KOPT-K1 (cell line): ENCODE data around the gene RNF157.
"Not testable (repeated sequence)": the region's sequence is repeated elsewhere in the genome, so short reads cannot be mapped to it uniquely, and the experiment has no call there.

Experiments used
- H3K27ac ChIP-seq: fragments of 200-600 bp; sonication (generic); 2 replicates; pipeline ENCODE4 v1.5.1; 2016; ENCODE audit warnings: antibody characterized with exemption, mild to moderate bottlenecking, low read depth, low read length; ENCODE audit not compliant: poor library complexity, severe bottlenecking
- H3K36me3 ChIP-seq: fragments of 200-600 bp; sonication (generic); 2 replicates; pipeline ENCODE4 v1.5.1; 2017; ENCODE audit warnings: antibody characterized with exemption, mild to moderate bottlenecking, low read length, moderate library complexity; ENCODE audit not compliant: insufficient read depth
- H3K9me3 ChIP-seq: fragments of 200-600 bp; sonication (generic); 2 replicates; pipeline ENCODE4 v1.5.1; 2017; ENCODE audit warnings: antibody characterized with exemption, low read length, mild to moderate bottlenecking; ENCODE audit not compliant: insufficient read depth, poor library complexity, severe bottlenecking

Gene RNF157

GRCh38 chr17:76251478-76252039 is 11.3 kb upstream of the RNF157 start:
- Histone ChIP-seq H3K9me3 (no peaks in the 10 kb centered on the region), H3K27ac (peak overlapping the region; percentile 46), H3K36me3 (no peaks in the 10 kb centered on the region)

DNA sequence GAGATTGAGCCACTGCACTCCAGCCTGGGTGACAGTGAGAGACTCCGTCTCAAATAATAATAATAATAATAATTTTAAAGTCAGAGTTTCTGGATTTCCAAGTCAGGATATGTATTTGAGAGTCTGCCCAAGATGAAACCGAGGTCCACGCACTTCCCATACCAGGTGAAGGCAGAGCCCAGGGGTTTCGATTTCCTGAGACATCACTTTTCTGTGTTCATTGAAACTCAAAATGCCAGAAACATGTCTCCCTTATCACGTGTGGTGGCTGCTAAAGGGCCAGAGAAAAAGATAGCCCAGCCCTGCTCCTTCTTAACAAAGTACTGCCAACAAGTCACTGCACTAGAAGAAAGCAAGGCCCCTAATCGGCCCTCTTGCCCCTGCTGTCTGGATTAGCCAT is 9.8 kb upstream of the RNF157 start:
- no peak overlapping the region for H3K27ac ChIP-seq
- no peaks in the 10 kb centered on the region for H3K36me3 ChIP-seq
- no peaks in the 10 kb centered on the region for H3K9me3 ChIP-seq

- Histone ChIP-seq H3K27ac (no peak overlapping the region), H3K36me3 (no peaks in the 10 kb centered on the region), H3K9me3 (no peaks in the 10 kb centered on the region)
These were observed 7.9 kb upstream of the RNF157 start for GRCh38 chr17:76248013-76248782.

DNA sequence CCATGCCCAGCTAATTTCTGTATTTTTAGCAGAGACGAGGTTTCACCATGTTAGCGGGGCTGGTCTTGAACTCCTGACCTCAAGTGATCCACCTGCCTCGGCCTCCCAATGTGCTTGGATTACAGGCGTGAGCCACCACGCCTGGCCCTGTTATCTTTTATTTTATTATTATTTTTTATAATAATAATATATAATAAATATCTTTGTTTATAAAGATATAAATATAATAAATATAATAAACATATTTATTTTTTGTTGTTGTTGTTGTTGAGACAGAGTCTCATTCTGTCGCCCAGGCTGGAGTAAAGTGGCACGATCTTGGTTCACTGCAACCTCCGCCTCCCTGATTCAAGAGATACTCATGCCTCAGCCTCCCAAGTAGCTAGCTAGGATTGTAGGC is 7.0 kb upstream of the RNF157 start:
- Histone ChIP-seq H3K9me3 (no peaks in the 10 kb centered on the region), H3K27ac (no peak overlapping the region), H3K36me3 (no peaks in the 10 kb centered on the region)

GRCh38 chr17:76246080-76247066 is 6.1 kb upstream of the RNF157 start:
- no peaks in the 10 kb centered on the region for H3K9me3 ChIP-seq
- H3K36me3 ChIP-seq = no peaks in the 10 kb centered on the region
- H3K27ac ChIP-seq = peak overlapping the region; percentile 62

- H3K36me3 ChIP-seq, H3K9me3 ChIP-seq, H3K27ac ChIP-seq: not testable (repeated sequence)
These were observed 4.4 kb upstream of the RNF157 start for GRCh38 chr17:76244721-76245120.

DNA sequence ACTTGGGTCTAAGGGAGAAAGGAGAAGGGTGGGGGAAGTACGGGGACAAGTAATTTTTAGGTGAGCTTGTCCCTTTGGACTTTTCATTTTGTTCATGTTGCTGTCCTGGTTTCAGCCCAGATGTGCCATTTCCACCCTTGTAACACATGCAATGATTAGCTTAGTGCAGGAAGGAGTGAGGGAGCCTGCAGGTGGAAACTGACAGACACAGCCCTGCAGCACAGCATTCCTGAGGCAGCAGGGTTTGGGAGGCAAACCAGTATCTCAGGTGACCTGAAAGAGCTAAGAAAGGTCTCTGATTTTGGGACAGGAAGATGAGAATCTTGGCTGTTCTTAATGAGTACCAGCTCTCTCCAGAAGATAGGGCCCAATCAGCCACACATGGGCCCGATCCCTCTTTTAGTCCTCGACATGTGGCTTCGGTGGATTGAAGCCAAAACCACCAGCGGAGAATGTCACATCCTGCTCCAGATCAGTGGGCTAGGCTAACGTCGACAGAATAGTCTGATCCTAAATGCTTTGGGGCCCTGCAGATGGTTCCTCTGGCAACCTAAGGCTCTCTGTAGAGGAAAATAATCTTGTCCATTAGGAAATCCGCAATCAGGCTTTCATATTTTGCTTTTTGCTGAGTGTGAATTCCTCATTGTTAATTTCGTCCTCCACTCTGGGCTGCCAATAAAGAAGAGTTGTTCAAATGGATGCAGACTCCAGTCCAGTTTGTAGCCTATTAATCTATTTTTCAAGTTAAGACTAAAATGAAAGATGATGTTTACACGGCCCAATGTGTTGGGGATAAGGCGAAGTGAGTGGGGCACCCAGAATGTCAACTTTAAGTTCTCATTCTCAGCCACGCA is 3.8 kb upstream of the RNF157 start:
- Histone ChIP-seq H3K27ac (peak overlapping the region; percentile 19), H3K9me3 (no peaks in the 10 kb centered on the region), H3K36me3 (no peaks in the 10 kb centered on the region)

DNA sequence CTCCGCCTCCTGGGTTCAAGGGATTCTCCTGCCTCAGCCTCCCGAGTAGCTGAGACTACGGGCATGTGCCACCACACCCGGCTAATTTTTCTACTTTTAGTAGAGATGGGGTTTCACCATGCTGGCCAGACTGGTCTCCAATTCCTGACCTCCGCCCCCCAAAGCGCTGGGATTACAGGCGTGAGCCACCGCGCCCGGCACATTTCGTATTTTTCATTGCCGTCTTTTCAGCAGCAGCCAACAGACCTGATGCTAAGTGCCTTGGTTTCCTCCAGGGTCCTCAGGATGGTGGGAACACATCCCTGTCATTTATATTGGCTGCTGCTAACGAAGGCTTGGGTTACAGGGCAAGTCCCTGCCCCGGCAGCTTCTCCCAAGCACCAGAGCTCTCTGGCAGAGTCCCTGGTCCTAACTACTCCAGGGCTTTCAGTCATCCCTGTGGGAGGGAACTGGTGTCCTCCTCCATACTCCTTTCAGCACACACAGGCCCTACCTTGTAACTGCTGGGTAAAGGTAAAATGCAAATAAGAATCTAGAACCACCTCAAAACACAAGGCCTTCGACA is 1.5 kb upstream of the RNF157 start:
- H3K9me3 ChIP-seq = no peaks in the 10 kb centered on the region
- H3K27ac ChIP-seq = no peak overlapping the region
- no peaks in the 10 kb centered on the region for H3K36me3 ChIP-seq

GRCh38 chr17:76241204-76241538 is 878 bp upstream of the RNF157 start:
- Histone ChIP-seq H3K36me3 (no peaks in the 10 kb centered on the region), H3K27ac (peak overlapping the region; percentile 62), H3K9me3 (no peaks in the 10 kb centered on the region)

DNA sequence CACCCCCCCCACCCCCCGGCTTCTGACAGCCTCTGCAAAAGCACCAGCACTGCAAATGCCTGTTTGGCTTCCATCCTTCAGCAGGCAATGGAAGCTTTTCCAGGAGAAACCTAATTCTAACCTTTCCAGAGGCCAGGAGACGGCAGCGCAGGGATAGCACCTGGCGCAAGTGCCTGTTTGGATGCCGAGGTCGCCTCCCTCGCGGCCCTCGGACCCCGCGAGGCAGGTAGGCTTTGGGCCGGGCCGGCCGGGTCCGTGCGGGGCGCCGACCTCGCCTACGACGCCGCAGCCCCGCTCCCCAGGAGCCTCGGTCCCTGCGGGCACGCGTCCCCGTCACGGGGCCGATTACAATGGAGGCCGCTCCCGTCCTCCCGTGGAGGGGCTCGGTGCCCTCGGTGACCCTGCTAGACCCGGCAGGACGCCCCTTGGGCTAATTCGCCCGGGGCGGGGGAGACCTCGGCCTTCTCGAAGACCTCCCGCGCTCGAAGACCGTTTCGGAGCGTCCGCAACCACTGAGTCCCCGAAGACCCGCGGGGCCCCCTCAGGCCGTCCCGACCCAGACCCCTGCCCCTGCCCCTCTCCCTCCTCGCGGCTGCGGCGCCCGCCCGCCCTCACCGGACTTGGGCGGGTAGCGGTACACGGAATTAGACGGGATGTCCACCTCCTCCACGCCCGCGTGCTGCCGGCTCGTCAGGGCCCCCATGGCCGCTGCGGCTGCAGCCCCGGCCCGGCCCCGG is 587 bp downstream of the RNF157 start:
- H3K36me3 ChIP-seq = no peaks in the 10 kb centered on the region
- no peak overlapping the region for H3K27ac ChIP-seq
- no peaks in the 10 kb centered on the region for H3K9me3 ChIP-seq

- H3K27ac ChIP-seq = no peak overlapping the region
- H3K36me3 ChIP-seq = no peaks in the 10 kb centered on the region
- no peaks in the 10 kb centered on the region for H3K9me3 ChIP-seq
These were observed 1.3 kb downstream of the RNF157 start for GRCh38 chr17:76238847-76239537.

DNA sequence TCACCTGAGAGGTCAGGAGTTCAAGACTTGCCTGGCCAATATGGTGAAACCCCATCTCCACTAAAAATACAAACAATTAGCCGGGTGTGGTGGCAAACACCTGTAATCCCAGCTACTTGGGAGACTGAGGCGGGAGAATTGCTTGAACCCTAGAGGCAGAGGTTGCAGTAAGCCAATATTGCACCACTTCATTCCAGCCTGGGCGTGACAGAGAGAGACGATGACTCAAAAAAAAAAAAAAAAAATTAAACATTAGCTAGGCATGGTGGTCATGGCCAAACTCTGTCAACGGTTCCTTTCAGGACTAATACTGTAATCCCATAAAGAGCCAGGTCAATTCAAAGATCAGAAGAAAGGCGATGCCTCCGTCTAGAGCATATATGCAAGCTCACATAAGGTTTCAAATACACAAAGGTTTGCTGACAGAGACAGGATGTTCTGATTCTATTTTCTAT is 2.4 kb downstream of the RNF157 start:
- H3K9me3 ChIP-seq = no peaks in the 10 kb centered on the region
- no peak overlapping the region for H3K27ac ChIP-seq
- no peaks in the 10 kb centered on the region for H3K36me3 ChIP-seq

DNA sequence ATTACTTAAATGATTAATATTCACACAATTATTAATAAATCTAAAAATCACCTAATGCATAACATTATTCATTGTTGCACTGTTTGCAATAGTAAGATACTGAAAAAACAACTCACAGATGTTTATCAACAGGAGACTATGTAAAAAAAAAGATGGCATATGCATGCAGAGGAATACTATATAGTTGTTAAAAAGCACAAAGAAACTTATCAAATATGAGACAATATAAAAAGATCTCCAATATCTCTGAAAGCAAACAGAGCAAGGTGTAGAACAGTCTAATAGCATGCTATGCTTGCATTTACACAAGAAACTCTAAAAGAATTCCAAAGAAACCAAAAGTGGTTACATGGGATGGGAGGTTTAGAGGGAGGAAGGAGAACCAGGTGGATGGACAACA is 3.7 kb downstream of the RNF157 start:
- H3K27ac ChIP-seq = no peak overlapping the region
- no peaks in the 10 kb centered on the region for H3K36me3 ChIP-seq
- H3K9me3 ChIP-seq = no peaks in the 10 kb centered on the region
